ENCODE data around the gene DNAJB12.
"Not testable (repeated sequence)": the region's sequence is repeated elsewhere in the genome, so short reads cannot be mapped to it uniquely, and the experiment has no call there.

The DNAJB12 gene

GRCh38 chr10:72354356-72355213, at the start of gene DNAJB12:
DNAJB12 (minus strand) TSS chr10:72354919; CDS start chr10:72354897, 22 bp downstream.
- Histone ChIP-seq H3K27me3 (no peaks in the 10 kb centered on the region), H3K27ac (peak within 1 kb of the TSS; percentile 93 to 98), H3K36me3 (peaks cover 0 to 13% (median 6%) of the 10 kb centered on the region in 3 donors), H3K4me1 (peaks cover 0 to 35% (median 27%) of the 10 kb centered on the region in 4 donors), H3K9me3 (no peaks in the 10 kb centered on the region), H3K4me3 (peak within 1 kb of the TSS; percentile 62 to 89)
- intact Hi-C loops (cut with DNase I; ENCODE audit: low total_unique reads), result no loop called here
- peak; percentile 86 to 95 for DNase-seq
- TF ChIP-seq CTCF (IDR thresholded peaks at IDR 0.05), result no peak

GRCh38 chr10:72395581-72395980, 40.9 kb upstream of the DNAJB12 start:
- H3K4me1 ChIP-seq; intact Hi-C loops (cut with DNase I; ENCODE audit: low total_unique reads); H3K9me3 ChIP-seq; DNase-seq; H3K4me3 ChIP-seq; H3K27me3 ChIP-seq; H3K27ac ChIP-seq: not testable (repeated sequence)
- peaks cover 0 to 18% (median 0%) of the 10 kb centered on the region in 3 donors for H3K36me3 ChIP-seq

- no peak overlapping the region for H3K4me3 ChIP-seq
- H3K4me1 ChIP-seq, result no peaks in the 10 kb centered on the region
- H3K9me3 ChIP-seq, result no peaks in the 10 kb centered on the region
- H3K27me3 ChIP-seq, result no peaks in the 10 kb centered on the region
- no peak overlapping the region for H3K27ac ChIP-seq
- no peak for TF ChIP-seq CTCF (IDR thresholded peaks at IDR 0.05)
- intact Hi-C loops (cut with DNase I; ENCODE audit: low total_unique reads), result no loop called here
- peaks cover 0 to 18% (median 0%) of the 10 kb centered on the region in 3 donors for H3K36me3 ChIP-seq
- DNase-seq, result no peak
Observed at GRCh38 chr10:72392571-72392970, 37.9 kb upstream of the DNAJB12 start.

GRCh38 chr10:72390764-72391163, 36.0 kb upstream of the DNAJB12 start:
- no peak for TF ChIP-seq CTCF (IDR thresholded peaks at IDR 0.05)
- no peaks in the 10 kb centered on the region for H3K4me1 ChIP-seq
- no peak for DNase-seq
- no peak overlapping the region for H3K27ac ChIP-seq
- intact Hi-C loops (cut with DNase I; ENCODE audit: low total_unique reads), result no loop called here
- peaks cover 0 to 14% (median 0%) of the 10 kb centered on the region in 3 donors for H3K36me3 ChIP-seq
- no peaks in the 10 kb centered on the region for H3K27me3 ChIP-seq
- no peak overlapping the region for H3K4me3 ChIP-seq
- H3K9me3 ChIP-seq, result no peaks in the 10 kb centered on the region

- Histone ChIP-seq H3K27ac (no peak overlapping the region), H3K27me3 (no peaks in the 10 kb centered on the region), H3K4me1 (no peaks in the 10 kb centered on the region), H3K9me3 (no peaks in the 10 kb centered on the region), H3K4me3 (no peak overlapping the region), H3K36me3 (peaks cover 0 to 8% (median 0%) of the 10 kb centered on the region in 3 donors)
- no peak for TF ChIP-seq CTCF (IDR thresholded peaks at IDR 0.05)
- intact Hi-C loops (cut with DNase I; ENCODE audit: low total_unique reads), result no loop called here
- DNase-seq, result no peak
Observed at GRCh38 chr10:72389716-72390115, 35.0 kb upstream of the DNAJB12 start.

GRCh38 chr10:72389014-72389413, 34.3 kb upstream of the DNAJB12 start:
- Histone ChIP-seq H3K27ac (no peak overlapping the region), H3K4me1 (no peaks in the 10 kb centered on the region), H3K27me3 (no peaks in the 10 kb centered on the region), H3K4me3 (no peak overlapping the region), H3K36me3 (peaks cover 0 to 8% (median 0%) of the 10 kb centered on the region in 3 donors), H3K9me3 (no peaks in the 10 kb centered on the region)
- TF ChIP-seq CTCF (IDR thresholded peaks at IDR 0.05), result no peak
- intact Hi-C loops (cut with DNase I; ENCODE audit: low total_unique reads), result no loop called here
- no peak for DNase-seq

Measured in tibial artery (tissue), 4 donors.